ENCODE results near the gene GHR.

GRCh38 chr5:42404366-42404765, 18.9 kb upstream of the GHR start:
- no peak for TF ChIP-seq CTCF (IDR thresholded peaks at IDR 0.05; ENCODE audit: extremely low read depth in 1 of 2, insufficient read depth in 1 of 2, low read depth in 1 of 2, low read length in 2 of 2)
- no peak for TF ChIP-seq JUN (IDR thresholded peaks at IDR 0.05; ENCODE audit: borderline replicate concordance, insufficient read depth, insufficient read length, low read depth)
- TF ChIP-seq EZH2 (IDR thresholded peaks at IDR 0.05; ENCODE audit: borderline replicate concordance, low read depth, low read length, severe bottlenecking), result no peak
- no peak for TF ChIP-seq POLR2A (IDR thresholded peaks at IDR 0.05; ENCODE audit: low read depth, low read length)
- TF ChIP-seq POLR2AphosphoS5 (IDR thresholded peaks at IDR 0.05; ENCODE audit: insufficient read depth, low read depth, low read length), result no peak
- TF ChIP-seq MYC (IDR thresholded peaks at IDR 0.05; ENCODE audit: low read depth, low read length), result no peak
- no peak for TF ChIP-seq MAX (IDR thresholded peaks at IDR 0.05; ENCODE audit: insufficient read depth, insufficient read length)
- no peak for TF ChIP-seq GATA2 (IDR thresholded peaks at IDR 0.05; ENCODE audit: insufficient read depth, insufficient read length, low read depth, low read length)
- no peak for TF ChIP-seq FOS (IDR thresholded peaks at IDR 0.05; ENCODE audit: borderline replicate concordance, insufficient read depth, low read length)
